Activated T-cell treated with anti-CD3 and anti-CD28 coated beads, Interleukin-2, amount 50 U/mL, for 4 hours (primary cell): ENCODE measurements around the gene LCOR. TPM values are rescaled to one million over a fixed set of nuclear protein-coding genes. Genes with fewer than 3 reads are reported as not detected.
"Not testable (repeated sequence)": the region's sequence is repeated elsewhere in the genome, so short reads cannot be mapped to it uniquely, and the experiment has no call there.

Experiments
- ATAC-seq, 2 donors: fragments of 200-7000 bp; cut with Tn5 transposase; one replicate each; pipeline ENCODE4 v1.10.0; 2021
- DNase-seq: peaks from one replicate; pipeline ENCODE4 v3.0.0-alpha.2; 2020
- H3K27me3 Mint-ChIP-seq: one replicate; pipeline ENCODE4 v1.8.0; 2021; ENCODE audit warnings: low read depth, mixed read lengths
- H3K36me3 Mint-ChIP-seq: one replicate; pipeline ENCODE4 v1.8.0; 2022; ENCODE audit warnings: mixed read lengths; ENCODE audit not compliant: insufficient read depth
- H3K4me1 Mint-ChIP-seq: one replicate; pipeline ENCODE4 v1.8.0; 2021; ENCODE audit warnings: low read depth, mixed read lengths
- H3K4me3 Mint-ChIP-seq: one replicate; pipeline ENCODE4 v1.8.0; 2021; ENCODE audit warnings: mild to moderate bottlenecking, moderate library complexity, mixed read lengths
- H3K9me3 Mint-ChIP-seq: one replicate; pipeline ENCODE4 v1.8.0; 2021; ENCODE audit warnings: mixed read lengths
- total RNA-seq, 3 donors: library from RNA; stranded (reverse); gene quantifications; one replicate each; pipeline ENCODE4 v1.2.1, GENCODE V29; 2021

Gene LCOR
- total RNA-seq, result 10 to 100 TPM; 20.0 to 23.6 (median 21.9) TPM

- Mint-ChIP-seq H3K4me1 (peaks cover 53% of the 10 kb centered on the region), H3K9me3 (no peaks in the 10 kb centered on the region), H3K36me3 (peaks cover 4% of the 10 kb centered on the region), H3K27me3 (no peaks in the 10 kb centered on the region), H3K4me3 (peak within 1 kb of the TSS; percentile 89)
- peak; percentile 76 for DNase-seq
- ATAC-seq, result peak; percentile 71 to 74
Measured at GRCh38 chr10:96831867-96832720, at the start of gene LCOR. Gene LCOR, plus strand, starts transcription at chr10:96832298. Its CDS starts 116,760 bp downstream, at chr10:96949058.

GRCh38 chr10:96784253-96784652, 47.8 kb upstream of the LCOR start:
- Mint-ChIP-seq H3K9me3 (no peaks in the 10 kb centered on the region), H3K4me3 (no peak overlapping the region), H3K4me1 (no peaks in the 10 kb centered on the region), H3K36me3 (no peaks in the 10 kb centered on the region), H3K27me3 (no peaks in the 10 kb centered on the region)
- no peak for ATAC-seq
- DNase-seq, result no peak

DNA sequence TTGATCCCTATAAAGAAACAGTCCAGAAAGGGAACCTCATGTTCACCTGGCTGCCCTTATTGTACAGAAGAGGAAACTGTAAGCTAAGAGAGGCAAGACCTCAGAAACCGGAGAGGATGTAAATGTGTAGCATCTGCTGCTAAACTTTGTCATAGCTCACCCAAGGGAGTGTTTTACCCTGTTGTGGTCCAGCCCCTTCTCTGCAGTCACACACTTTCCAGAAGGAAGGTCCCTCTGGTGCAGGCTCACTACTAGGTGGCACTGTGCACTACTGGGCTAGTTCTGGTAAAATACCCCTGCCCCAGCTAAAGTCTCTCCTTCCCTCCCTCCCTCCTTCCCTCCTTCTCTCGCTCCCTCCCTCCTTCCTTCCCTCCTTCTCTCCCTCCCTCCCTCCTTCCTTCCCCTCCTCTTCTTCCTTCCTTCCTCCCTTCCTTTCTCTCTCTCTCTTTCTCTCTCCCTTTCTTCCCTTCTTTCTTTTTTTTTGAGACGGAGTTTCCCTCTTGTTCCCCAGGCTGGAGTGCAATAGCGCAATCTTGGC, 42.5 kb upstream of the LCOR start:
- no peaks in the 10 kb centered on the region for H3K36me3 Mint-ChIP-seq
- H3K4me1 Mint-ChIP-seq, result no peaks in the 10 kb centered on the region
- ATAC-seq (no peak), DNase-seq (no peak)
- H3K9me3 Mint-ChIP-seq, result no peaks in the 10 kb centered on the region
- peaks cover under 1% of the 10 kb centered on the region for H3K27me3 Mint-ChIP-seq
- H3K4me3 Mint-ChIP-seq, result no peak overlapping the region

GRCh38 chr10:96791902-96792301, 40.2 kb upstream of the LCOR start:
- H3K36me3 Mint-ChIP-seq, result no peaks in the 10 kb centered on the region
- DNase-seq (no peak), ATAC-seq (no peak)
- no peaks in the 10 kb centered on the region for H3K9me3 Mint-ChIP-seq
- H3K27me3 Mint-ChIP-seq, result peaks cover 13% of the 10 kb centered on the region
- no peaks in the 10 kb centered on the region for H3K4me1 Mint-ChIP-seq
- H3K4me3 Mint-ChIP-seq, result no peak overlapping the region

- no peak for ATAC-seq
- H3K4me3 Mint-ChIP-seq, result no peak overlapping the region
Measured at GRCh38 chr10:96794836-96795733, 37.0 kb upstream of the LCOR start.

GRCh38 chr10:96797485-96797884, 34.6 kb upstream of the LCOR start:
- H3K27me3 Mint-ChIP-seq, result peaks cover 15% of the 10 kb centered on the region
- no peak overlapping the region for H3K4me3 Mint-ChIP-seq
- H3K4me1 Mint-ChIP-seq, result no peaks in the 10 kb centered on the region
- ATAC-seq (no peak), DNase-seq (no peak)
- no peaks in the 10 kb centered on the region for H3K9me3 Mint-ChIP-seq
- no peaks in the 10 kb centered on the region for H3K36me3 Mint-ChIP-seq

More at GRCh38 chr10:96794836-96795733, 37.0 kb upstream of the LCOR start:
- Mint-ChIP-seq H3K36me3 (no peaks in the 10 kb centered on the region), H3K9me3 (no peaks in the 10 kb centered on the region), H3K4me1 (no peaks in the 10 kb centered on the region), H3K27me3 (peaks cover 15% of the 10 kb centered on the region)
- no peak for DNase-seq

DNA sequence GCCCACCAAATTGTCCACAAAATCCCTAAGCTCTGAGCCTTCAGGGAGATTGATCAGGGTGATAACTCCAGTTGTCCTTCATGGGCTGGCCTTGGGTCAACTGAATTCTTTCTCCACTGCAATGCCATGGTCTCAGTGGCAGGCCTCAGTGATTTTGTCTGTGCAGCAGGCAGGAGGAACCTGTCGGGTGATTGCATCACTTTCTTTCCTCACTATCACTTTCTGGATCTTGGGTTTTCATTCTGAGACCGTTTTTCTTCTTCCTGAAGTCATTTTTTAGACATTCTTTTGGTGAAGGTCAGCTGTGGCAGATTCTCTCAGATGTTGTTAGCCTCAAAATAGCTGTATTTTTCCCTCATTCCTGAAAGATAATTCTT, 28.8 kb upstream of the LCOR start:
- DNase-seq, result no peak
- Mint-ChIP-seq H3K9me3 (no peaks in the 10 kb centered on the region), H3K4me1 (no peaks in the 10 kb centered on the region), H3K36me3 (no peaks in the 10 kb centered on the region), H3K27me3 (peaks cover 14% of the 10 kb centered on the region), H3K4me3 (no peak overlapping the region)
- ATAC-seq, result no peak

- H3K9me3 Mint-ChIP-seq, result no peaks in the 10 kb centered on the region
- ATAC-seq (no peak), DNase-seq (no peak)
- H3K4me3 Mint-ChIP-seq, result no peak overlapping the region
- no peaks in the 10 kb centered on the region for H3K4me1 Mint-ChIP-seq
- peaks cover 12% of the 10 kb centered on the region for H3K27me3 Mint-ChIP-seq
- H3K36me3 Mint-ChIP-seq, result no peaks in the 10 kb centered on the region
Measured at GRCh38 chr10:96814264-96814663, 17.8 kb upstream of the LCOR start.

DNA sequence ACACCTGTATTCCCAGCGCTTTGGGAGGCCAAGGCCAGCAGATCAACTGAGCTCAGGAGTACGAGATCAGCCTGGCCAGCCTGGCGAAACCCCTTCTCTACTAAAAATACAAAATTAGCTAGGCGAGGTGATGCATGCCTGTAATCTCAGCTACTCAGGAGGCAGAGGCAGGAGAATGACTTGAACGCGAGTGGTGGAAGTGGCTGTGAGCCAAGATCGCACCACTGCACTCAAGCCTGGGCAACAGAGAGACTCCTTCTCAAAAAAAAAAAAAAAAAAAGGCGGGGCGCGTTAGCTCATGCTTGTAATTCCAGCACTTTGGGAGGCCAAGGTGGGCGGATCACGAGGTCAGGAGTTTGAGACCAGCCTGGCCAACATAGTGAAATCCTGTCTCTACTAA, 13.1 kb upstream of the LCOR start:
- not testable (repeated sequence) for H3K4me3 Mint-ChIP-seq, H3K36me3 Mint-ChIP-seq, H3K27me3 Mint-ChIP-seq, ATAC-seq, DNase-seq, H3K4me1 Mint-ChIP-seq, H3K9me3 Mint-ChIP-seq

DNA sequence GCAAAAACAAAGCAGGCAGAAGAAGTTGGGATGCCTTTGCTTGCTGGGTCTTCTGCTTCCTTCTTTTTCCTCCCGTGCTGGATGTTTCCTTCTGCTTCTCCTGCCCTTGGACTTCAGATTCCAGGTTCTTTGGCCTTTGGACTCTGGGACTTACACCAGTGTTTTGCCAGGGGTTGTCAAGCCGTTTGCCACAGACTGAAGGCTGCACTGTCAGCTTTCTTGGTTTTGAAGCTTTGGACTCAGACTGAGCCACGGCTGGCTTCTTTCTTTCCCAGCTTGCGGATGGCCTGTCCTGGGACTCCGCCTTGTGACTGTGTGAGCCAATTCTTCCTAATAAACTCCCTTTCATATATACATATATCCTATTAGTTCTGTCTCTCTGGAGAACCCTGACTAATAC, 11.3 kb upstream of the LCOR start:
- ATAC-seq, result no peak
- Mint-ChIP-seq H3K9me3 (no peaks in the 10 kb centered on the region), H3K4me1 (no peaks in the 10 kb centered on the region), H3K4me3 (no peak overlapping the region), H3K27me3 (peaks cover 2% of the 10 kb centered on the region), H3K36me3 (no peaks in the 10 kb centered on the region)
- no peak for DNase-seq

GRCh38 chr10:96826438-96826837, 5.7 kb upstream of the LCOR start:
- no peaks in the 10 kb centered on the region for H3K27me3 Mint-ChIP-seq
- DNase-seq (no peak), ATAC-seq (no peak)
- no peak overlapping the region for H3K4me3 Mint-ChIP-seq
- peaks cover 14% of the 10 kb centered on the region for H3K4me1 Mint-ChIP-seq
- no peaks in the 10 kb centered on the region for H3K9me3 Mint-ChIP-seq
- no peaks in the 10 kb centered on the region for H3K36me3 Mint-ChIP-seq

DNA sequence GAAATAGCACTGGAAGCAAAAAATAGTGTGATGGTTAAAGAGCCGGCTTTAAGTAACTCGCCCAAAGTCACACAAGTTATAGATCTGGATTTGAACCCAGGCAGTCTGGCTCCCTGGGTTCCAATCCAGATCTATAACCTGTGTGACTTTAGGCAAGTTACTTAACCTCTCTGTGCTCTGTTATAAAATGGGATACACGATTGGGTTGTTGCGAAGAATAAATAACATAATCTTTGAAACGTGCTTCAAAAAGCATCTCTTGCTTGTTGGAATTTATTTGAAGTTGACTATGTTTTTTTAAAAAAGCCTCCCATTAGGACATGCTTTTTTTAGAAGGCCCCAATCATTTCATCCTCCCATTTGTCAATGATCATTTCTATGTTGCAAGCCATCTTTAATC, 3.5 kb upstream of the LCOR start:
- H3K4me3 Mint-ChIP-seq, result no peak overlapping the region
- peaks cover 21% of the 10 kb centered on the region for H3K4me1 Mint-ChIP-seq
- DNase-seq, result no peak
- H3K27me3 Mint-ChIP-seq, result no peaks in the 10 kb centered on the region
- no peaks in the 10 kb centered on the region for H3K36me3 Mint-ChIP-seq
- H3K9me3 Mint-ChIP-seq, result no peaks in the 10 kb centered on the region
- ATAC-seq, result no peak

DNA sequence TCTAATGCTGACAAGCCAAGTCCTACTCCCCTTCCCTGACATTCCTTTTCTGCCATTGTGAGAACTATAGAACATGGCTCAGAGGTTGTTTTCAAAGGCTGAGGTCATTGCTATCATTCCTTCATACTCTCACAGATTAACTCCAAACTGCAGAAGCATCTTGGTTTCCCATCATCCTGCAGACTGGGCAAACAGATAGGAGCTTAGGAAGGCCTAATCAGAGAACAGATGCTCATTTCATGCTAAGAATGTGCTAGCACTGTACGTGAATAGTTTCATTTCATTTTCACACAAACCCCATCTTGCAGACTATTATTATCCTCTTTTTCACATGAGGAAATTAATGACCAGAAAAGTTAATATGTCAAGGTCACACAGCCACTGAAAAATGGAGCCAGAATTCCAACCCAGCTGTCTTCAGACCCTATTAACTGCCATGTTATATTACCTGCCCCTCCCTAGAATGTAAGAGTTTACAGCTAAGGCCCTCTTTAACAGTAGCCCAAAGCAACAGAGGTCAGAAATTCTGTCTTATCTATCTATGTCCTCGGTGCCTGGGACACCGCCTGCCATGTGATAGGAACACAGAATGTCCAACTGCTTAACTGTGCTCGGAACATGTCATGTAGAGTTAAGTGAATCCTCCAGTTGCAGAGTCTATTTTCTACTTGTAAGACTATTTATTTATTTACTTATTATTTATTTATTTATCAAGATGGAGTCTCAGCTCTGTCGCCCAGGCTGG, 2.9 kb upstream of the LCOR start:
- DNase-seq (no peak), ATAC-seq (no peak)
- Mint-ChIP-seq H3K4me3 (no peak overlapping the region), H3K4me1 (peaks cover 27% of the 10 kb centered on the region), H3K36me3 (peaks cover 2% of the 10 kb centered on the region), H3K27me3 (no peaks in the 10 kb centered on the region), H3K9me3 (no peaks in the 10 kb centered on the region)
